Measurements from ENCODE around the gene CFAP300.

Gene CFAP300

GRCh38 chr11:102047305-102047924 lies at the start of gene CFAP300:
Gene CFAP300 (plus strand): TSS chr11:102047437. CDS start chr11:102047471, 34 bp downstream.
- peak; percentile 10 for DNase-seq (ENCODE audit: low spot score)

- no peak for DNase-seq (ENCODE audit: low spot score)
Measured at GRCh38 chr11:102001657-102002338, 45.4 kb upstream of the CFAP300 start.

- DNase-seq (ENCODE audit: low spot score) = no peak
Measured at GRCh38 chr11:102004220-102004619, 43.0 kb upstream of the CFAP300 start.

DNA sequence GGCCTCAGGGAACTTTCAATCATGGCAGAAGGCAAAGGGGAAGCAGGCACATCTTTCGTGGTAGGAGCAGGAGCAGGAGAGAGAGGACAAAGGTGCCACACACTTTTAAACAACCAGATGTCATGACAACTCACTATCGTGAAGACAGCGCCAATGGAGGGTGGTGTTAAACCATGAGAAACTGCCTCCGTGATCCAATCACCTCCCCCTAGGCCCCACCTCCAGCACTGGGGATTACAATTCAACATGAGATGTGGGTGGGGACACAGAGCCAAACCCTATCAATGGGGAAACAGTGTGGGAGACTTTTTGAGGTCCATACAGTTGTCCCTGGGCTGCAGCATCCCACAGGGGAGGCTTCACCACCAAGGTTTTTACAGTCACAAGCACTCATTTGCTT lies 41.9 kb upstream of the CFAP300 start:
- DNase-seq (ENCODE audit: low spot score) = no peak

GRCh38 chr11:102006835-102007566 lies 40.2 kb upstream of the CFAP300 start:
- DNase-seq (ENCODE audit: low spot score) = no peak

GRCh38 chr11:102007567-102008437 lies 39.4 kb upstream of the CFAP300 start:
- DNase-seq (ENCODE audit: low spot score) = peak; percentile 4

- DNase-seq (ENCODE audit: low spot score) = no peak
Measured at GRCh38 chr11:102010776-102011494, 36.3 kb upstream of the CFAP300 start.

GRCh38 chr11:102012946-102013345 lies 34.3 kb upstream of the CFAP300 start:
- no peak for DNase-seq (ENCODE audit: low spot score)

DNA sequence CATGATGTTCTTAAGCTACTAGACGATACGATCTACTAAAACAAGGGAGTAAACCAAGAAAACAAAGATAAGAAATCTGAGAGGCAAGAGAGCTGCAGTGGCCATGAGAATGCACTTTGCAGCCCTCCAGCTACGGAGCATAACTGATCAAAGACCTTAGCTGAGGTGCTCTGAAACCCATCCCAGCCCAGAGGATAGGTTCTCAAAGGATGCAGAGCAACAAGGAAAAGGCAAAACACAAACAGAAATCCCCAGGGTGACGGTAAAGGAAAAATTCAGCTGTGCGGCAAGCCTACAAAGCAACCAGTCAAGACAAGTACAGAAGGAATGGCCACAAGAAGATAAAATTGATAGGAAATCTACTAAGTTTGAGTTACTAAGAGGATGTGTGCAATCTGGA lies 32.5 kb upstream of the CFAP300 start:
- DNase-seq (ENCODE audit: low spot score) = no peak

DNA sequence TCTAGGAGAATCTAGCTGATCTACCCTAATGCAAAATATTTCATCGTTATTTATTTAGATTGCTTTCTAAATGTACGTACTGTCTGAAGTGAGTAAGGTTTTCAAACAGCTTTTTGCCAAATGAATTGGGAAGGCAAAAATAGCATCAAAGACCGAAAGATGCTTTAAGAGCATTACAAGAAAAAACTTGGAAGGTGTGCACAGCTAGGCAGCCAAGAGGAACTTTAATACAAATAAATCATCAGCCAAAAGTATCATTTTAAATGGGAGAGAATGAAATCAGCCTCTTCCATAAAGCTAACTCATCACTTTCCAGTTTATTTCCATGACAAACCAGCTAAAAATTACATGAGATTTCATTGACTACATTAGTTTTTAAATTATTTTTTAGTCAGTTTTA lies 30.2 kb upstream of the CFAP300 start:
- DNase-seq (ENCODE audit: low spot score) = no peak

DNA sequence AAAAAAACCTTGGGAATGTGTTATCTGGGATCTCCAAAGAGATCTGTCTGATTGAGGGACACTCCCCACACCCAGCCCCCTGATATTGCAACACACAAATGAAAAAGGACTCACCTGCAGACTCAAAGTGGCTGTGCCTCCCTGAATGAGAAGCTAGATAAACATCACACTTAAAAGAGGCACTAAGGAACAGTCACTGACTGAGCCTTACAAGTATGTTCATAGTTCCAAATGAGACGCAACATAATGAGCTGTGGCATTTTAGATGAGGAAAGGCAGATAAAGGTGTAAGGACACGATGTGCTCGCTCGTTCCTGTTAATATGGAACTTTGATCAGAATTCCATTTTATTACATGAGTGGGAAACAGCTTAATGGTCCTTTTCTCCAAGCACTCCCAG lies 21.0 kb upstream of the CFAP300 start:
- DNase-seq (ENCODE audit: low spot score) = no peak

DNA sequence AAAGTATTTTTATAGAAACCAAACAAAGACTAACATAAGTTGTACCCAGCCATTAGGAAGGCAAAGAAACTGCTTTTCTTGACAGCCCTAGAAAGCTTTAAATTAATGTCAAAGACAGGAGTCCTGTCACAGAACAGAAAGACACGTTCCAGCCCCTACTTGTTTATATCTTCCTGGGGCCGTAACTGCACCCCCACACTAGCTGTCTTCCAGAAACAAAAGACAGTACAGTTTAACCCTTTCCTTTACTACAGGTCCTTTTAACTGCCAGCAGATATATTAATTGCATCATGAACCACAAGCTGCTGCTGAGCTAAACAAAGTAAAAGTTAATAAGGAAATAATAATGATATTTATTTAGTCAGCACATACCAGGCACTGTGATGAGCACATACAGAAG lies 20.3 kb upstream of the CFAP300 start:
- DNase-seq (ENCODE audit: low spot score) = no peak

GRCh38 chr11:102036757-102037156 lies 10.5 kb upstream of the CFAP300 start:
- no peak for DNase-seq (ENCODE audit: low spot score)

DNA sequence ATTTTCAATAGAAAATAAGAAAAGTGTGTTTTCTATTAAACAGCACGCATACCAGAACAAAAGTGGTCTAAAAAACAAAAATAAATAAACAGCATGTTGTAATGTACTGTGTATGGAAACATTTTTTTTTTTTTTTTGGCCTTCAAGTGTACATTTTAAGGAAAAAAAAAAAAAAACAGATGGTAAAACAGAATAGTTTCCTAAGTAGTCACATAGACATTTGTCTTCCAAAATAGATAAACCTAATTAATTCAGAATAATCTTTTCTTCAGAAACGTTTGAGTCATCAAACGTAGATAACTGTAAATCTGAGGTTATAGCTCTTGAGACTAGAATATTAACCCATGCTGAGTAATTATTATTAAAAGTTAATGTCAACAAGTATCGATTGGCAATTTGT lies 396 bp upstream of the CFAP300 start:
- DNase-seq (ENCODE audit: low spot score) = no peak

GRCh38 chr11:102050927-102051575 lies 3.8 kb downstream of the CFAP300 start:
- DNase-seq (ENCODE audit: low spot score) = no peak

GRCh38 chr11:102061276-102061675 lies 14.0 kb downstream of the CFAP300 start:
- no peak for DNase-seq (ENCODE audit: low spot score)

DNA sequence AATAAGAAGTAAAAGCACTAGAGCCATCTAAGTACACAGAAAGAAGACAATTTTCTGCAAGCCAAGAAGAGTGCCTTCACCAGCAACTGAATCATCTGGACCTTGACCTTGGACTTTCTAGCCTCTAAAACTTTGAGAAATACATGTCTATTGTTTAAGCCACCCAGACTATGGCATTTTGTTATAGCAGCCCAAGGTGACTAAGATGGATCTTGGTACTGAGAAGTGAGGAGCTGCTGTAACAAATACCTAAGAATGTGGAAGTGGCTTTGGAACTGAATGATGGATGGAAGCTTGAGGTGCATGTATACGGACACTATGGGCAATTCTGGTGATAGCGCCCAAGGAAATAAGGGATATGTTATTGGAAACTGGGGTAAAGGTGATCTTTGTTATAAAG lies 14.9 kb downstream of the CFAP300 start:
- DNase-seq (ENCODE audit: low spot score) = no peak

DNA sequence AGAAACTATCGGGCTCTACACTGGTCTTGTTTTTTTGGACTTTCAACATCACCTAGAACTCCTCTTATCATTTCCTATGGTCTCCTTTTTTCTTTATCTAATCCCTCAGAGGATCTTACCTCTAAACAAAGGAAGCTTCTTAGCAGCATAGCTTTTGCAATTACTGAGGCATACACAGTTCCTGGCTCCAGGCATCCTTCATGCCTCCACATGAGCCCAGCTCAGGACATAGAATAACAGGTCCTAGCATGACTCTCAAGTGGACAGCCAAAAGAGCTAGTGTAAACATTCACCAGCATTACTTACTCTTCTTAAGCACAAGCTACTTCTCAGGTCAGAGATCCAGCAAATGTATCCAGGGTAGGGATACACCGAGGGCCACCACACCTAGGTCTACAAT lies 17.1 kb downstream of the CFAP300 start:
- no peak for DNase-seq (ENCODE audit: low spot score)

DNA sequence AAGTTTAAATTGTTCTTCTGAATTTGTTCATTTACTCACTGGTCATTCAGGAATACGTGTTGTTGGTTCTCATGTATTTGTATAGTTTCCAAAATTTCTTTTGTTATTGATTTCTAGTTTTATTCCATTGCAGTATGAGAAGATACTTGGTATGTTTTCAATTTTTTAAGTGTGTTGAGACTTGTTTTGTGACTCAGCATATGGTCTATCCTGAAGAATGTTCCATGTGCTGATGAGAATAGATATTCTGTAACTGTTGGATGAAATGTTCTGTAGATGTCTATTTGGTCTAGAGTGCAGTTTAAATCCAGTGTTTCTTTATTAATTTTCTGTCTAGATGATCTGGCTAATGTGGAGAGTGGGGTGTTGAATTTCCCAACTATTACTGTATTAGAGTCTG lies 23.5 kb downstream of the CFAP300 start:
- DNase-seq (ENCODE audit: low spot score) = no peak

- no peak for DNase-seq (ENCODE audit: low spot score)
Measured at GRCh38 chr11:102071497-102072472, 24.5 kb downstream of the CFAP300 start.

All from CD4-positive, alpha-beta T cell treated with Interleukin-6 at 100 ng/mL for 8 hours (primary cell).